Measurements from ENCODE around the gene EVI5L.
A peak's percentile ranks its signal among the peaks of the same experiment; 100 is the strongest.

EVI5L gene

DNA sequence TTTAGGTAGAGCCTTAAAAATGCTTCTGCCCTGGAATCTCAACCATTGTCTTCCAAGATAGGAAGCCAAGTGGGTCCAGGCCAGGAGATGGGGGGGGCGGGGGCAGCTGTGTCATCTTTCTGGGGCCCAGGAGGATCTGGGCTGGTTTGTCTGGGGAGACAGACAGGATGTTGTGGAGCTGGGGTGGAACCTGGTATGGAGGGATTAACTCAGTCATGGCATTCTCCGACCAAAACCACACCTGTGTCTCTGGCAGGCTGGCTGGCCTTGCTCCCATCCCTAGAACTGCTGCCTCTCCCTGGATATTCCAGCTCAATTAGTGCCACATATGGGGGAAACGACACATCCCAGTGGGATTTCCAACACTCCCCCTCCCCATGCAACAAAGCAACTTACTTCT is 70.9 kb downstream of the EVI5L start:
- no peak overlapping the region for H3K27ac Mint-ChIP-seq
- H3K27me3 Mint-ChIP-seq = no peaks in the 10 kb centered on the region
- H3K4me1 Mint-ChIP-seq = peaks cover 31% of the 10 kb centered on the region
- DNase-seq = no peak
- no peak for ATAC-seq
- H3K9me3 Mint-ChIP-seq = no peaks in the 10 kb centered on the region
- no peak overlapping the region for H3K4me3 Mint-ChIP-seq

DNA sequence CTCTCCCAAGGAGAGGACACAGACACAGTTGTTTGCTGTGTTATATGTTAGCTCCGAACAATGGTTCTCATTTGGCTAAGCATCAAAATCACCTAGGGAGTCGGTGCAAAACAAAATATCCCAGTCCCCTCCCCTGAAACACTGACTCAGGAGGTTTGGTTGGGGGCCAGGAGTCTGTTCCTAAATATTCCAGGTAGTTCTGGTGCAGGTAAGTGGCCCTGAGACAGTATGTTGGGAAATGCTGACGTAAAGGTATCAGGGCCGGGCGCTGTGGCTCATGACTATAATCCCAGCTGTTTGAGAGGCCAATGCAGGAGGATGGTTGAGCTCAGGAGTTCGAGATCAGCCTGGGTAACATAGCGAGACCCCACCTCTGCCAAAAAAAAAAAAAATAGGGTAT is 71.3 kb downstream of the EVI5L start:
- Mint-ChIP-seq H3K4me3 (no peak overlapping the region), H3K4me1 (peaks cover 35% of the 10 kb centered on the region), H3K9me3 (no peaks in the 10 kb centered on the region), H3K27ac (no peak overlapping the region), H3K27me3 (no peaks in the 10 kb centered on the region)
- no peak for ATAC-seq
- no peak for DNase-seq

DNA sequence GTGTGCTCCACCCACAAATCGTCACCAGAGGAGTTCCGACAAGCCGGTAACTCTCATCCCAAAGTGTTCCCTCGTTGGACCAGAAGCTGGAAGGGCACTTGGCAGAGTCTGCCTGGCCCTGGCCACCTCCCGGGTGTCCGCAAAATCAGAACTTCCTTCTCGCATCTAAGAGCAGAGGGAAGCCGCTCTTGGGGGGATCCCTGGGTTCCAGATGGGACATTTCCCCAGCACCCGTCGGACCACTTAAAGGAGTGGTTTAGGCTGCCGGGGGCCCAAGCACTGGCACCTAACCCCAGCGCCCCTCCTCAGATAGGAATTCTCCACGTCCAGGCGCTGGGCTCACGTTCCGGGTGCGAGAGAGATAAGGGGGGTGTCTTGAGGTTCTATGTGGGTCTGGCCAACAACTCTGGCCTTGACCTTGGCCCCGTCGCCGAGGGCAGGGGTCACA is 72.8 kb downstream of the EVI5L start:
- H3K27ac Mint-ChIP-seq = peak overlapping the region; percentile 92 to 99
- H3K27me3 Mint-ChIP-seq = no peaks in the 10 kb centered on the region
- ATAC-seq = no peak
- peaks cover 48% of the 10 kb centered on the region for H3K4me1 Mint-ChIP-seq
- H3K9me3 Mint-ChIP-seq = no peaks in the 10 kb centered on the region
- DNase-seq = no peak
- peak overlapping the region; percentile 91 to 94 for H3K4me3 Mint-ChIP-seq

DNA sequence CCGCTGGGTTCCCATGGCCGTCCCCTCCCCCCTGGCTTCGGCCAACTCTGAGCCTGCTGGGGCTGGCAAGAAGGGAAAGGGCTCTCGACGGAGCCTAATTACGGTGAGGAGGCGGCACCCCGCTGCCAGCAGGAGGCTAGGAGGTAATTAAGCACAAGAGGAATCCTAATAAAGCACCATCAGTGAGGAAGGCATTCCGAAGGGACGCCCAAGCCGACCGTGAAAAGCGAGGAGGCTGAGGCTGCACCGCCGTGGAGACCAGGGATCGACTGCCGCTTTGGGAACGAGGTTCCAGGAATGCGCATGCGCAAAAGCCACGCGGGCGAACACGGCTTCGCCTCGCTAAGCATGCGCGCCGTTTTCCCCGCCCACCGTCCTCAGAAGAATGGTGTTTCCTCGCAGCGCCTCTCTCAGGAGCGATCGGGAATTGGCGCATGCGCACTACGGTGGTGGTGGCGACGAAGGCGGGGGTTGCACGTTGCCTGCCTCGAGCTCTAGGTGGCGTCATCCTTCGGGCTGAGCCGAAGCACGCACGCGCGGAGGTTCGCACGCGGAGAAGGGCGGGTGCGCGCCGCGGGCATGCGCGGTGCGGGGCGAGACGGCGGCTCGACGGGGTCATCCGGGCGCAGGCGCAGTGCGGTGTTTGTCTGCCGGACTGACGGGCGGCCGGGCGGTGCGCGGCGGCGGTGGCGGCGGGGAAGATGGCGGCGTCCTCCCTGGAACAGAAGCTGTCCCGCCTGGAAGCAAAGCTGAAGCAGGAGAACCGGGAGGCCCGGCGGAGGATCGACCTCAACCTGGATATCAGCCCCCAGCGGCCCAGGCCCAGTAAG is 73.4 kb downstream of the EVI5L start, which contains the start of gene MAP2K7:
Gene MAP2K7, plus strand, starts transcription at position 634 of the 830 bp plus-strand sequence. Its CDS starts 68 bp downstream, at position 702.
- DNase-seq (peak; percentile 100), ATAC-seq (peak; percentile 81)
- H3K4me1 Mint-ChIP-seq = peaks cover 54% of the 10 kb centered on the region
- no peaks in the 10 kb centered on the region for H3K9me3 Mint-ChIP-seq
- H3K27me3 Mint-ChIP-seq = no peaks in the 10 kb centered on the region
- H3K4me3 Mint-ChIP-seq = peak within 1 kb of the TSS; percentile 94 to 95
- peak within 1 kb of the TSS; percentile 96 to 99 for H3K27ac Mint-ChIP-seq

DNA sequence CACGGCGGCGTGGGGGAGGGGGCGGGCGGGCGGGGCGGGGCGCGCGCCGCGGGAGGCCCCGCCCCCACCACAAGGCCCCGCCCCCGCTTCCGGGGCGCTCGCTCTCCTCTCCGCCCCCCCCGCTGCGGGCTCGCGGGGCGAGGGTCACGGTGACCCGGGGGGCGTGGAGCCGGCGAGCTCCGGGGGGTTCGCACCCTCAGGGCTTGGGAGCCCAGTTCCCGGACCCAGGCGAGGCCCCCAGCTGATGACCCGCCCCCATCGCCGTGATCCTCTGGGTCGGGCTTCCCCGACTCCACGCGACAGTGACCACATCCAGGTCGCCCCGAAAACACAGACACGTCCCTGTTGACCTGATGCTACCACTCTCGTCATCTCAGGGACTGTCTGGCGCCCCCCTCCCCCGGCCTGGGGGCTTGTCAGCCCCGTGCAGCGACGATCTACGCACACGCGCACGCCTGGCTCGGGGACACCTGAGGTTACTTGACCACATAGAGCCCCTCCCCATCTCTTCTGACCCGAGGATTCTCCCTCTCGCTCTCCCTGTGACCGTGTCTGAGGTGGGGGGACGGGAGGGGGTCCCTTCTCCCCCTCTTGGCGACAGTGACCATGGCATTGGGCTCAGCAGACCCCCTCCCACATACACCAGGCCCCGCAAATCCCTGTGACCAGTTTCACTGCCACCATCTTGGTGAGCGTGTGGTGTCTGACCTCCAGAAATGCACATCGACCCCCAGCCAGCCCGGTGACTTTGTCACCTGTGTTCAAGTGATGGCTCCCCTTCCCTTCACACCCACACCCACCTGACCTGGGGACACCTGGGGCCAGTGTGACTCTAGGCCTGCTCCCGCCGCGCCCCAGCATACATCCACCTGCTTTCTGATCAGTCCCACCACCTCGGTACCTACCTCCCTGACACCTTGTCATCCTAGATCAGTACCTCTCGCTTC is 74.3 kb downstream of the EVI5L start:
- peak; percentile 70 to 76 for DNase-seq
- Mint-ChIP-seq H3K9me3 (no peaks in the 10 kb centered on the region), H3K27me3 (no peaks in the 10 kb centered on the region), H3K4me3 (peak overlapping the region; percentile 92 to 95), H3K27ac (peak overlapping the region; percentile 96 to 98), H3K4me1 (peaks cover 55% of the 10 kb centered on the region)
- ATAC-seq = peak; percentile 69

DNA sequence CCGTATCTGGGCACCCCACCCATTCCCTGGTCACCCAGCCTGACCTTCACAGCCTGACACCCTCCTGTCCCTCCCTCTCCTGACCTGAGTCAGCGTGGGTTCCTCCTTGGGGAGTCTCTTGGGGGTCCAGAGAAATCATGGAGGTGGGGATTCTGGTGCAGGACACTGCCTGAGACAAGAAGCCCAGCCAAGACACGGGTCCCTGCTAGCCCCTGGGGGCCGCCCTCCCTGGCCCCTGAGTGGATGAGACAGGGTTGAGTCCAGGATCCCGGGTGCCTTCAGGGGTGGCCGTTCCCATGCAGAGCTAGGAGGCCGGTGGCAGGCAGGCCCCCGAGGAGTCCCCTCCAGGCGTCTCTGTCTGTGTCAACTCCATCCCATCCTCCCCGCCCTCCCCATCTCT is 75.2 kb downstream of the EVI5L start:
- Mint-ChIP-seq H3K27me3 (no peaks in the 10 kb centered on the region), H3K9me3 (no peaks in the 10 kb centered on the region), H3K4me3 (peak overlapping the region; percentile 92 to 95), H3K4me1 (peaks cover 55% of the 10 kb centered on the region), H3K27ac (peak overlapping the region; percentile 96 to 98)
- ATAC-seq (no peak), DNase-seq (no peak)

DNA sequence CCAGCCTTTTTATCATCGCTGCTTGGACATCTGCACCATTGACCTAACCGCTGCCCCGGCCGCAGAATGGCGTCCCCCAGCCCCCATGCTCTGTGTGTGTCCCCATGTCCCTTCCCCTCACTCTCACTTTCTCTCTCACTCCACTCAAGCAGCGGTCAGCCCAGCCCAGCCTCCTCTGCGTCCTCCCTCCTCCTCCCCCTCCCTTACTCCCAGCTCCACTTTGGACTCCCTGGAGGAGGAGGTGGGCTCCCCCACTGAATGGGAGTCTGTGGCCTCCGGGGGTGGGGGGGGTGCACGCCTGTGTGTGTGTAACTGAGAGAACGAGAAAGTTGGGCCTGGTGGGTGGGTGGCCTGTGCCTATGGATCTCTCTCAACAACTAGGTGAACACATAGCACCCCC is 75.8 kb downstream of the EVI5L start:
- Mint-ChIP-seq H3K9me3 (no peaks in the 10 kb centered on the region), H3K27me3 (no peaks in the 10 kb centered on the region), H3K4me3 (peak overlapping the region; percentile 60 to 92), H3K27ac (peak overlapping the region in 1 of 2 donors; percentile 54), H3K4me1 (peaks cover 55% of the 10 kb centered on the region)
- DNase-seq (no peak), ATAC-seq (no peak)

DNA sequence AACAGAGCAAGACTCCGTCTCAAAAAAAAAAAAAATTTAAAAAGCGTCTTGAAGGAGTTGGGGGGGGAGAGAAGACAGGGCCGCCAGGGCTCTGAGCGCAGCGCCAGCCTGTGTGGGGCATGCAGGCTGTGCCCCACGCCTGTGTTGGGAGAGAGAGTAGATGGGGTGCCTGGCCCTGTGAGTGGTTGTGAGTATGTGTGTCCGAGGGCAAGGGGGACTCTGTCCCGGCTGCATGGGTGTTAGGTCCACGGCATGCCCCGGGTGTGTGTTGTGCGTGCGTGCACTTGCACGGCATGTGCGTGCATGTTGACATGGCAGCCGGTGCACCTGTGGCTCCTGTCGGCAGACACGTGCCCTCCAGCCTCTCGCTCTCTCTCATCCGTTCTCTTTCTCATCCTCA is 77.1 kb downstream of the EVI5L start:
- peaks cover 55% of the 10 kb centered on the region for H3K4me1 Mint-ChIP-seq
- peak overlapping the region; percentile 61 to 82 for H3K27ac Mint-ChIP-seq
- H3K27me3 Mint-ChIP-seq = no peaks in the 10 kb centered on the region
- H3K4me3 Mint-ChIP-seq = no peak overlapping the region
- H3K9me3 Mint-ChIP-seq = no peaks in the 10 kb centered on the region
- no peak for ATAC-seq
- DNase-seq = no peak

DNA sequence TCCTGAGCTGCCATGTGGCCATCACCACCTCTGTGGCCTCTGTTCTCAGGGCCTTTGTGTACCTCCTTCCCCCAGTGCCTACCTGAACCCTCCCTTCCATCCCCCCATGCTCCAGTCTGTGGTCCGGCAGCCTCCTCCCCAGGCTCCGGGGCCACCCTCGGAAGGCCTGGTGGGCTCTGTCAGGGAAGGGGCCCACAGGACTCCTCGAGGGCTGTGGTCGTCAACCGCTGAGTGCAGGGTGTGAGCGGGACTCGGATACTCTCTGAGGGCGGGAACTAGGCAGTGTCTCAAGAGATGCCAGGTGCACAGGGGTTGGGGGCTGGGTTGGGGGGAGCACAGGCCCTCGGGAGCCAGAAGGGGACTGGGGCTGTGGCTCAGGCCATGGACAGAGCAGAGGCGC is 77.5 kb downstream of the EVI5L start:
- Mint-ChIP-seq H3K27me3 (no peaks in the 10 kb centered on the region), H3K9me3 (no peaks in the 10 kb centered on the region), H3K27ac (peak overlapping the region in 1 of 2 donors; percentile 61), H3K4me3 (no peak overlapping the region), H3K4me1 (peaks cover 52% of the 10 kb centered on the region)
- ATAC-seq (no peak), DNase-seq (no peak)

DNA sequence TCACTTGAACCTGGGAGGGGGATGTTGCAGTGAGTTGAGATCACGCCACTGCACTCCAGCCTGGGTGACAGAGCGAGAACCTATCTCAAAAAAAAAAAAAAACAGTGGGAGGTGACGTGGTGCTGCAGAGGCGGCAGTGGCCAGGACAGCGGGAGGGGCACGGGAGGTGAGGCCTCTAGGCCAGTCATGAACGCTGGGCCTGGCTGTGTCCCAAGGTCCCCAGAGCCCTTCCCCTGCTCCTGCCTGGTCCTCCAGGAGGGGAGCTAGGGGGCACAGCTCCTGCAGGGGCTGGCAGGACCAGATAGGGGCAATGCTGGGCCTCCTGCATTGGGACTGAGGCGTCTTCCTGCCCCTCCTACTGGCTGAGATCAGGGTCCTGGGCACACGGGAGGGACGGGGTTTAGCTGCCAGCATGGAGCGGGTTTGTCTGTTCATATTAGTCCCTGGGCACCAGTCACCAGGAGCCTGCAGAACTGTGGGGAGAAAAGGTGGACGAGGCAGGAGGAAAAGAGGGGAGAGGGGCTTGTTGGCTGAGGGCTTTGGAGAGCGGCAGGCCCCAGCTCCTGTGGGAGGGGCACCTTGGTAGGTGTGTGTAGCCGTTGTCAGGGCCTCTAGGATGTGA is 78.2 kb downstream of the EVI5L start:
- ATAC-seq (no peak), DNase-seq (no peak)
- Mint-ChIP-seq H3K4me3 (no peak overlapping the region), H3K9me3 (no peaks in the 10 kb centered on the region), H3K27ac (no peak overlapping the region), H3K27me3 (no peaks in the 10 kb centered on the region), H3K4me1 (peaks cover 46% of the 10 kb centered on the region)

DNA sequence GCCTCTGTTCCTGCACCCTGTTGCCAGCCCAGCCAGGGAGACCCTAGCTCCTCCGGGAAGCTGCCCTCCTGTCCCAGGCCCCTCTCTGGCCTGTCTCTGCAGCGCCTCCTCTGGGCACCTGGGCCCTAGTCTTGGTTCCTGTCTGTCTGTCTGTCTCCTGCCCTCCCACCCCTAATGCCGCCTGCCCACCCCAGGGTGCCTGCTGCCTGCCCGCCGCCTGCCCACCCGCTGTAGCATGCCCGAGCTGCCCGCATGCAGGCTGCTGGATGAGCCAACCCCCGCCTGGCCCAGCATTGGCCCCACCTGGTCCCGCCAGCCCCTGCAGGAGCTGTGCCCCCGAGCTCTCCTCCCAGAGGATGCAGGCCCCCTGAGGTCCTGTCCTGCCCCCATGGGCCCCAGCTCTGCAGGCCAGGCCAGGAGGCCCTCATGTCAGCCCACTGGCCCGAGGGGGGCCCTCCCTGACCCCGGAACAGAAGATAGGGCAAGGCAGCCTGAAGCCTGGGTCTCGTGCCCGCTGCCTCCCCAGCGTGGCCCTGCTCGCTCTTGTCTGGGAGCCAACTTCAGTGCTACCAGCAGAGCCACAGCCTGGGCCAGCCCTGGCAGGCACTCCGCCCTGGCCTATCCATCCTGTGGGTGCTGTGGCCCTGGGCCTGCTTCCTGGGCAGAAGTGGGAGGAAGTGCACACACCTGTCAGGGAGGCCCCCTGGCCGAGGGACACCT is 78.9 kb downstream of the EVI5L start:
- H3K27ac Mint-ChIP-seq = no peak overlapping the region
- no peak for DNase-seq
- H3K4me1 Mint-ChIP-seq = peaks cover 42% of the 10 kb centered on the region
- no peak for ATAC-seq
- H3K9me3 Mint-ChIP-seq = no peaks in the 10 kb centered on the region
- H3K27me3 Mint-ChIP-seq = no peaks in the 10 kb centered on the region
- no peak overlapping the region for H3K4me3 Mint-ChIP-seq

DNA sequence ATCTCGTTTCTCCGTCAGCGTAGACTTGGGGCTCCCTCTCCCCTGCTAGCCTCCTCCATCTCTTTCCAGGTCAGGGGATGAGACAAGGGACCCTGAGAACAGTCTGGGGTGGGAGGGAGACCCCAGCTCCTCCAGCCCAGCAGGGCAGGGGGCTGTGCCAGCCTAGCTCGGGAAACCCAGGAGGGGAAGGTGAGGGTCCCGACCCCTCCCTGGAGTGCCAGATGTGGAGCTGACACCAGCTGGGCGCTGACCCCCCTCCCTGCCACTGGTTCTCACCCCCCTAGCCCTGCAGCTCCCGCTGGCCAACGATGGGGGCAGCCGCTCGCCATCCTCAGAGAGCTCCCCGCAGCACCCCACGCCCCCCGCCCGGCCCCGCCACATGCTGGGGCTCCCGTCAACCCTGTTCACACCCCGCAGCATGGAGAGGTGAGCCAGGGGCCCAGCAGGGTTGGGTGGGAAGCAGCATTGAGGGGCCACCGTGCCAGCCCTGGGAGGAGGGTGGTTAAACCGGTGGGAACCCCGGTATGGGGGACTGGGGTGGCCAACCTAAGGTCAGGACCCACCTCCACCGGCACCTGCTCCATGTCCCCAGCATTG is 79.6 kb downstream of the EVI5L start:
- Mint-ChIP-seq H3K4me1 (peaks cover 38% of the 10 kb centered on the region), H3K4me3 (no peak overlapping the region), H3K27ac (no peak overlapping the region), H3K9me3 (no peaks in the 10 kb centered on the region), H3K27me3 (peaks cover under 1% of the 10 kb centered on the region)
- peak; percentile 10 for ATAC-seq
- DNase-seq = no peak

DNA sequence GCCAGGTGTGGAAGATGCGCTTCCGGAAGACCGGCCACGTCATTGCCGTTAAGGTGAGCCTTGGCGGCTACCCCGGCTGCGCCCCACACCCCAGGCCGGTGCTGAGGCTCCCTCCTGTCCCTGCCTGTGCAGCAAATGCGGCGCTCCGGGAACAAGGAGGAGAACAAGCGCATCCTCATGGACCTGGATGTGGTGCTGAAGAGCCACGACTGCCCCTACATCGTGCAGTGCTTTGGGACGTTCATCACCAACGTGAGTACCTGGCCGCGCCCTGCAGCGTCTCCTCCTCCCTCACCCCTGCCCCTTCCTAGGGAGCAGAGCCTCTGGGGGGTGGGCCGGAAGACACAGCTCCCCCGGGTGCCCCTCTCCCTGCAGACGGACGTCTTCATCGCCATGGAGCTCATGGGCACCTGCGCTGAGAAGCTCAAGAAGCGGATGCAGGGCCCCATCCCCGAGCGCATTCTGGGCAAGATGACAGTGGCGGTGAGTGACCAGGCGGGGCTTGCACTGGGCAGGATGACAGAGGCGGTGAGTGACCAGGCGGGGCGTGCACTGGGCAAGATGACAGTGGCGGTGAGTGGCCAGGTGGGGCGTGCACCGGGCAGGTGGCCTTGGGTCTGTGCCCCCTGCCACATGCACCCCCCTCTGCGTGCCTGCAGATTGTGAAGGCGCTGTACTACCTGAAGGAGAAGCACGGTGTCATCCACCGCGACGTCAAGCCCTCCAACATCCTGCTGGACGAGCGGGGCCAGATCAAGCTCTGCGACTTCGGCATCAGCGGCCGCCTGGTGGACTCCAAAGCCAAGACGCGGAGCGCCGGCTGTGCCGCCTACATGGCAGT is 80.5 kb downstream of the EVI5L start:
- Mint-ChIP-seq H3K27ac (no peak overlapping the region), H3K4me1 (peaks cover 35% of the 10 kb centered on the region), H3K9me3 (no peaks in the 10 kb centered on the region), H3K27me3 (peaks cover 10% of the 10 kb centered on the region), H3K4me3 (no peak overlapping the region)
- no peak for DNase-seq
- ATAC-seq = no peak

Data from stimulated activated naive CD8-positive, alpha-beta T cell treated with anti-CD3 and anti-CD28 coated beads, Interleukin-15, amount 100 ng/mL, for 72 hours (primary cell).